Endothelial cell of umbilical vein (primary cell): Measurements from ENCODE around the gene CITED2. TPM values are rescaled to one million over a fixed set of nuclear protein-coding genes. Genes with fewer than 3 reads are reported as not detected.

Source experiments
- BruUV-seq: library from RNA; stranded (reverse); fragments of 400-500 nt; replicated peaks from 2 replicates; lab custom pipeline; 2021; lab: Mats Ljungman, UMichigan
- CTCF ChIA-PET: fragments of 300-600, 350-600 bp; sonication (Branson Sonifier 250); formaldehyde crosslinking; loops from one replicate; lab custom pipeline; 2021; ENCODE audit warnings: antibody characterized with exemption, inconsistent platforms; lab: Charles Lee
- POLR2A ChIA-PET: fragments of 300-600, 350-600 bp; sonication (Branson Sonifier 250); formaldehyde crosslinking; loops from one replicate; lab custom pipeline; 2021; ENCODE audit warnings: antibody characterized with exemption, inconsistent platforms; lab: Charles Lee
- DNase-seq: peaks from one replicate; pipeline ENCODE4 v3.0.0-alpha.2; 2011; ENCODE audit warnings: low read depth, low spot score
- FAIRE-seq: peaks from 2 replicates; lab custom pipeline; 2011; peaks lifted over from hg19 to GRCh38; lab: Jason Lieb, UNC
- H2AFZ ChIP-seq: 2 replicates; pipeline ENCODE4 v1.6.0; 2012; ENCODE audit warnings: low read depth, low read length, control low read depth, inconsistent platforms
- H3K27ac ChIP-seq: 2 replicates; pipeline ENCODE4 v1.5.1; 2011; ENCODE audit warnings: low read depth, mild to moderate bottlenecking, control low read depth, low read length, moderate library complexity; ENCODE audit not compliant: insufficient read depth
- H3K27me3 ChIP-seq, 2 experiments: 2 replicates each; pipeline versions ENCODE4 v1.6.0 to v1.6.1; 2011; ENCODE audit warnings: low read length in 2 of 2, mixed read lengths in 1 of 2; ENCODE audit not compliant: control insufficient read depth in 2 of 2, insufficient read depth in 2 of 2
- H3K36me3 ChIP-seq, 2 experiments: 2 replicates in 1 of 2; 3 replicates in 1 of 2; pipeline ENCODE4 v1.5.1; 2011; ENCODE audit warnings: low read length in 2 of 2, mild to moderate bottlenecking in 1 of 2, moderate library complexity in 1 of 2; ENCODE audit not compliant: control insufficient read depth in 2 of 2, insufficient read depth in 2 of 2; ENCODE audit errors: extremely low read depth in 1 of 2
- H3K4me1 ChIP-seq: 3 replicates; pipeline ENCODE4 v1.5.1; 2011; ENCODE audit warnings: mild to moderate bottlenecking, low read length; ENCODE audit not compliant: control insufficient read depth, insufficient read depth; ENCODE audit errors: extremely low read depth
- H3K4me2 ChIP-seq: 2 replicates; pipeline ENCODE4 v1.6.1; 2011; ENCODE audit warnings: low read length, control low read depth, mixed read lengths; ENCODE audit not compliant: insufficient read depth
- H3K4me3 ChIP-seq, 3 experiments: fragments of 200-600 bp in 1 of 3; sonication (generic), shearing (Covaris generic) in 1 of 3; replicated peaks in 1 of 3; 2 replicates each; pipeline ENCODE4 v1.5.1; 2011 to 2016; ENCODE audit warnings: control low read depth in 3 of 3, low read length in 3 of 3, mild to moderate bottlenecking in 2 of 3, inconsistent platforms in 1 of 3, low read depth in 1 of 3, moderate library complexity in 1 of 3; ENCODE audit not compliant: insufficient read depth in 1 of 3
- H3K79me2 ChIP-seq: 2 replicates; pipeline ENCODE4 v1.6.0; 2012; ENCODE audit warnings: low read length, inconsistent platforms; ENCODE audit not compliant: control insufficient read depth, insufficient read depth
- H3K9ac ChIP-seq: replicated peaks from 2 replicates; pipeline ENCODE3; 2011; ENCODE audit warnings: low read length, control low read depth; ENCODE audit not compliant: insufficient read depth; ENCODE audit errors: extremely low read depth
- H3K9me1 ChIP-seq: replicated peaks from 3 replicates; pipeline ENCODE4 v1.6.0; 2011; ENCODE audit warnings: mild to moderate bottlenecking, low read length; ENCODE audit not compliant: control insufficient read depth, insufficient read depth; ENCODE audit errors: extremely low read depth
- H3K9me3 ChIP-seq: replicated peaks from 2 replicates; pipeline ENCODE4 v1.5.1; 2012; ENCODE audit warnings: low read length, inconsistent platforms; ENCODE audit not compliant: control insufficient read depth, insufficient read depth
- H4K20me1 ChIP-seq: replicated peaks from 2 replicates; pipeline ENCODE3; 2011; ENCODE audit warnings: mild to moderate bottlenecking, low read length; ENCODE audit not compliant: control insufficient read depth, insufficient read depth; ENCODE audit errors: extremely low read depth
- EZH2 ChIP-seq: IDR thresholded peaks from 2 replicates; pipeline ENCODE4 v1.6.1; 2012; ENCODE audit warnings: borderline replicate concordance, low read depth, mild to moderate bottlenecking, moderate library complexity, low read length, inconsistent platforms; ENCODE audit not compliant: severe bottlenecking
- GATA2 ChIP-seq: IDR thresholded peaks from 2 replicates; pipeline ENCODE4 v1.7.0; 2011; ENCODE audit warnings: low read depth, mild to moderate bottlenecking, moderate library complexity, mixed read lengths, low read length; ENCODE audit not compliant: insufficient read length, insufficient read depth
- JUN ChIP-seq: IDR thresholded peaks from 2 replicates; pipeline ENCODE4 v1.6.1; 2011; ENCODE audit warnings: borderline replicate concordance, low read depth; ENCODE audit not compliant: insufficient read length, insufficient read depth
- MYC ChIP-seq: IDR thresholded peaks from one replicate; pipeline ENCODE4 v1.6.1; 2011; ENCODE audit warnings: mild to moderate bottlenecking, low read depth, low read length
- POLR2A ChIP-seq: IDR thresholded peaks from 2 replicates; pipeline ENCODE4 v1.6.1; 2012; ENCODE audit warnings: low read depth, mild to moderate bottlenecking, control low read depth, low read length
- POLR2AphosphoS5 ChIP-seq: IDR thresholded peaks from 2 replicates; pipeline ENCODE4 v1.6.1; 2012; ENCODE audit warnings: low read depth, mild to moderate bottlenecking, control low read depth, low read length, moderate library complexity; ENCODE audit not compliant: insufficient read depth
- dilution Hi-C: fragments of 300-500 bp; cut with MboI; formaldehyde crosslinking; loops from one replicate; pipeline ENCODE4 v1.15.0; 2019; ENCODE audit warnings: low sequenced_read_pairs; ENCODE audit not compliant: extremely low pct_ligation_motif_present
- intact Hi-C: fragments of 100-400 bp; cut with micrococcal nuclease; formaldehyde crosslinking; loops from one replicate; pipeline ENCODE4 v1.10.0; 2022
- polyA plus RNA-seq, 4 experiments: library from polyadenylated mRNA; depleted of rRNA in 3 of 4; stranded (reverse) in 3 of 4; unstranded in 1 of 4; fragments of >200 nt; gene quantifications; 2 replicates each; pipeline versions ENCODE4 v1.2.1 to v1.2.3, GENCODE V29; 2011 to 2012; ENCODE audit warnings: missing spikeins in 1 of 4
- total RNA-seq: library from RNA; stranded (reverse); gene quantifications from 2 replicates; pipeline ENCODE4 v1.2.3, GENCODE V29; 2021
- TF ChIP-seq, protein P1 (sequence below), 2 donors: IDR thresholded peaks; 1 replicate in 1 of 2; 2 replicates in 1 of 2; pipeline ENCODE4 v1.5.1; 2011; ENCODE audit warnings: low read length in 2 of 2, mild to moderate bottlenecking in 2 of 2, moderate library complexity in 2 of 2, control low read depth in 1 of 2, inconsistent platforms in 1 of 2, low read depth in 1 of 2; ENCODE audit not compliant: insufficient read depth in 1 of 2; ENCODE audit errors: extremely low read depth in 1 of 2

The CITED2 gene
- total and polyA plus RNA-seq, 2 donors (not counting 3 experiments of a cell fraction or from before 2014, with no cell fraction given): 81.1 to 85.7 TPM

DNA sequence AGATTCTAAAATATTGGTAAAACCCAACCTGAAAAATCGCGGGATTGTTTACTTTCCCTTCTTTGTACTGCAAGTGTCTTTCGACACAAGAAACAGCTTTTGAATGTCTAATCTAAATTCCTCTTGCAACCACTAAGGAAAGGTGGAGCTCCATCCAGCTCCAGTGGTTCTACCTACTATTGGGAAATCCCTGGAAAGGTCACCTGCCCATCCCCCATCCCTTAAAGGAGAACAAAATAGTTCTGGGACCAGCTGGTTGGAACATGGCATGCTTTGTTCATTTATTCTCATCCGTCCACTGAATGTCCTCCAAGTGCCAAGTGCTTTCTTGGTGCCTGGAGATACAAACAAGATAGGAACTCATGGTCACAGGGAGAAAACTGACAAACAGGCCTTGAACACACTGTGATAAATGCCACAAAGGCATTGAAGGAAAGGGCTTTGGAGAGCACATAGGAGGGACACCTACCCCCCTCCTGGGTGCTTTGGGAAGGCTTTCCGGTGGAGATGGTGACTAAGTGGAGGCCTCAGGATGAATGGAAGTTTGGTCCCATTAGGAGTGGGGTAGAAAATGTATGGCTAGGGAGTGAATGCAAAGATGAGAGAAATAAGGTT, 2.3 kb upstream of the CITED2 start:
- dilution Hi-C loops (no loop called here), intact Hi-C loops (loop anchor here (10.0 kb wide), 2 partner anchors 828 to 1948 kb away; no protein-coding TSS in a partner anchor)
- ChIA-PET CTCF (interaction anchor here (1.5 kb wide), 1 partner anchor 604 kb away, joined by 5 read pairs; no protein-coding TSS in a partner anchor), POLR2A (no interaction called here)
- no peaks in the 10 kb centered on the region for H3K27me3 ChIP-seq
- no peak overlapping the region for H2AFZ ChIP-seq
- BruUV-seq: no TSS peak
- H4K20me1 ChIP-seq: no peaks in the 10 kb centered on the region
- peaks cover 26% of the 10 kb centered on the region for H3K79me2 ChIP-seq
- FAIRE-seq (no peak), DNase-seq (peak; percentile 6)
- H3K4me1 ChIP-seq: peaks cover 11% of the 10 kb centered on the region
- H3K4me2 ChIP-seq: no peak overlapping the region
- H3K36me3 ChIP-seq: no peaks in the 10 kb centered on the region
- TF ChIP-seq, protein P1, sequence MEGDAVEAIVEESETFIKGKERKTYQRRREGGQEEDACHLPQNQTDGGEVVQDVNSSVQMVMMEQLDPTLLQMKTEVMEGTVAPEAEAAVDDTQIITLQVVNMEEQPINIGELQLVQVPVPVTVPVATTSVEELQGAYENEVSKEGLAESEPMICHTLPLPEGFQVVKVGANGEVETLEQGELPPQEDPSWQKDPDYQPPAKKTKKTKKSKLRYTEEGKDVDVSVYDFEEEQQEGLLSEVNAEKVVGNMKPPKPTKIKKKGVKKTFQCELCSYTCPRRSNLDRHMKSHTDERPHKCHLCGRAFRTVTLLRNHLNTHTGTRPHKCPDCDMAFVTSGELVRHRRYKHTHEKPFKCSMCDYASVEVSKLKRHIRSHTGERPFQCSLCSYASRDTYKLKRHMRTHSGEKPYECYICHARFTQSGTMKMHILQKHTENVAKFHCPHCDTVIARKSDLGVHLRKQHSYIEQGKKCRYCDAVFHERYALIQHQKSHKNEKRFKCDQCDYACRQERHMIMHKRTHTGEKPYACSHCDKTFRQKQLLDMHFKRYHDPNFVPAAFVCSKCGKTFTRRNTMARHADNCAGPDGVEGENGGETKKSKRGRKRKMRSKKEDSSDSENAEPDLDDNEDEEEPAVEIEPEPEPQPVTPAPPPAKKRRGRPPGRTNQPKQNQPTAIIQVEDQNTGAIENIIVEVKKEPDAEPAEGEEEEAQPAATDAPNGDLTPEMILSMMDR (IDR thresholded peaks at IDR 0.05; ENCODE audit: extremely low read depth in 1 of 2, insufficient read depth in 1 of 2, low read depth in 1 of 2, low read length in 2 of 2): no peak
- H3K4me3 ChIP-seq: no peak overlapping the region
- no peak overlapping the region for H3K9ac ChIP-seq
- H3K9me1 ChIP-seq: no peaks in the 10 kb centered on the region
- H3K27ac ChIP-seq: no peak overlapping the region
- H3K9me3 ChIP-seq: no peaks in the 10 kb centered on the region

DNA sequence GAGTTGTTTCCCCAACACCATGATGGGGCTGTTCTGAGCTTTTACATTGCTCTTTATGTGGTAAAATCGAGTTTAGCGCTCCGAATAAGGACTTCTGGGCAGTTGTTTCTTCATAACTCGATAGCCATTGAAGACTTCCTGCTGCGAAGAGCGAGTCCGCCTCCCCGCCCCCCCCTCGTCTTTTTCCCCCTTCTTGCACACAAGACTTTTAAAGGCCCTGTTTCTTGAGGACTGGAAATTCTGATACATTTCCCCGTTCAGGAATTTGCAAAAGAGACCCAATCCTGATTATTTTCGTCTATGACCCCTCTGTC, 1.5 kb upstream of the CITED2 start:
- FAIRE-seq (no peak), DNase-seq (no peak)
- CTCF ChIA-PET: interaction anchor here (1.5 to 3.0 kb wide), 3 partner anchors 157 to 676 kb away, joined by 5 to 20 read pairs (median 11); no protein-coding TSS in a partner anchor
- dilution Hi-C loops (no loop called here), intact Hi-C loops (loop anchor here (10.0 kb wide), 2 partner anchors 829 to 1949 kb away; no protein-coding TSS in a partner anchor)
- Histone ChIP-seq H4K20me1 (no peaks in the 10 kb centered on the region), H3K4me1 (peaks cover 18% of the 10 kb centered on the region), H3K9me3 (no peaks in the 10 kb centered on the region), H3K9me1 (no peaks in the 10 kb centered on the region), H3K79me2 (peaks cover 33% of the 10 kb centered on the region), H3K9ac (peak overlapping the region; percentile 95), H3K4me2 (peak overlapping the region; percentile 92), H3K4me3 (peak overlapping the region; percentile 45 to 93 (median 62)), H3K27me3 (no peaks in the 10 kb centered on the region), H3K27ac (peak overlapping the region; percentile 89), H3K36me3 (no peaks in the 10 kb centered on the region), H2AFZ (peak overlapping the region; percentile 93)
- no peak for TF ChIP-seq POLR2AphosphoS5
- no peak for TF ChIP-seq EZH2
- TF ChIP-seq MYC: no peak
- no peak for TF ChIP-seq JUN
- no peak for TF ChIP-seq GATA2
- TF ChIP-seq POLR2A: no peak
- POLR2A ChIA-PET: interaction anchor here (0.6 to 4.2 kb wide), 4 partner anchors 388 to 1039 kb away, joined by 3 to 29 read pairs (median 3); no protein-coding TSS in a partner anchor
- no TSS peak for BruUV-seq
